ENCODE data around the gene ECD.

The ECD gene

DNA sequence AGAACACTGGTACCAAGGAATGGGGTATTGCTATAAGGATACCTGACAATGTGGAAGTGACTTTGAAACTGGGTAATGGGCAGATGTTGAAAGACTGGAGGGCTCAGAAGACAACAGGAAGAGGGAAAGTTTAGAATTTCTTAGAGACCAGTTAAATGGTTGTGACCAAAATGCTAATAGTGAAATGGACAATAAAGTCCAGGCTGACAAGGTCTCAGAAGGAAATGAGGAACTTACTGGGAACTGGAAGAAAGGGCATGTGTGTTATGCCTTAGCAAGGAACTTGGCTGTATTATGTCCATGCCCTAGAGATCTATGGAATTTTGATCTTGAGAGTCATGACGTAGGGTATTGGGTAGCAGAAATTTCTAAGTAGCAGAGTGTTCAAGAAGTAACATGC is 38.1 kb upstream of the ECD start:
- DNase-seq (ENCODE audit: low read depth, low spot score), result no peak
- Histone ChIP-seq H3K36me3 (ENCODE audit: insufficient read depth, insufficient read length, low read length) (peaks cover 3% of the 10 kb centered on the region), H3K9me3 (ENCODE audit: insufficient read depth, low read length) (peaks cover 31% of the 10 kb centered on the region; the same call in 1 of the 2 replicates), H3K4me1 (ENCODE audit: insufficient read depth, insufficient read length) (no peaks in the 10 kb centered on the region), H3K4me3 (ENCODE audit: insufficient read length, low read depth) (no peak overlapping the region), H3K9ac (ENCODE audit: insufficient read length, low read depth) (no peak overlapping the region), H3K27me3 (ENCODE audit: insufficient read depth, insufficient read length) (no peaks in the 10 kb centered on the region)
- TF ChIP-seq ZNF274 (IDR thresholded peaks at IDR 0.05; ENCODE audit: low read depth, low read length), result no peak
- no peak for TF ChIP-seq YY1 (IDR thresholded peaks at IDR 0.05; ENCODE audit: insufficient read depth, insufficient read length)
- TF ChIP-seq SUZ12 (IDR thresholded peaks at IDR 0.05; ENCODE audit: extremely low read depth, insufficient read depth, insufficient read length), result no peak

DNA sequence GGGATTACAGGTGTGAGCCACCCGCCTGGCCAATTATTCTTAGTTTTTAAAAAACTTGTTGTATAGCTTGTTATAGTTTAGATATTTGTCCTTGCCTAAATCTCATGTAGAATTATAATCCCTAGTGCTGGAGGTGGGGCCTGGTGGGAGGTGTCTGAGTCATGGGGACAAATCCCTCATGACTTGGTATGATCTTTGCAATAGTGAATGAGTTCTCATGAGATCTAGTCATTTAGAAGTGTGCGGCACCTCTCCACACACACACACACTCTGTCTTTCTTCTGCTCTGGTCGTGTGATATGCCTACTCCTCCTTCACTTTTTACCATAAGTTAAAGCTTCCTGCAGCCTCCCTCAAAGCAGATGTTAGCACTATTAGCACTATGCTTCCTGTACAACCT is 37.3 kb upstream of the ECD start:
- Histone ChIP-seq H3K9ac (ENCODE audit: insufficient read length, low read depth) (no peak overlapping the region), H3K9me3 (ENCODE audit: insufficient read depth, low read length) (peaks cover 31% of the 10 kb centered on the region; the same call in 1 of the 2 replicates), H3K27me3 (ENCODE audit: insufficient read depth, insufficient read length) (no peaks in the 10 kb centered on the region), H3K4me3 (ENCODE audit: insufficient read length, low read depth) (no peak overlapping the region), H3K4me1 (ENCODE audit: insufficient read depth, insufficient read length) (no peaks in the 10 kb centered on the region), H3K36me3 (ENCODE audit: insufficient read depth, insufficient read length, low read length) (peaks cover 3% of the 10 kb centered on the region)
- no peak for TF ChIP-seq YY1 (IDR thresholded peaks at IDR 0.05; ENCODE audit: insufficient read depth, insufficient read length)
- TF ChIP-seq SUZ12 (IDR thresholded peaks at IDR 0.05; ENCODE audit: extremely low read depth, insufficient read depth, insufficient read length), result no peak
- no peak for TF ChIP-seq ZNF274 (IDR thresholded peaks at IDR 0.05; ENCODE audit: low read depth, low read length)
- DNase-seq (ENCODE audit: low read depth, low spot score), result no peak

DNA sequence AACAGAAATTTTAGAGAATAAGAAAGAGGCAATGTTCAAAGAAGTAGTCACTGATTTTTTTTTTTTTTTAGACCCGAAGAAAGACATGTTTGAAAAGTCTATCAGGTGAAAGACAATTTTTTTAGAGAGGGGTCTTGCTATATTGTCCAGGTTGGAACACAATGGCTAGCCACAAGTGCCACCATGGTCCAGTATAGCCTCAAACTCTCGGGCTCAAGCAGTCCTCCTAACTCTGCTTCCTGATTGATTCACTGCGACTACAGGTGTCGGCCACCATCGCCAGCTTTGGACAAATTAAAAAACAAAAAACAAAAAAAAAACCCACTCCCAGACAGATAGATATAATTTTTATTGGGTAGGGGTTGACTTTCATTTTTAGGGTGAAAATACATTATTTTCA is 22.4 kb upstream of the ECD start:
- Histone ChIP-seq H3K4me3 (ENCODE audit: insufficient read length, low read depth) (no peak overlapping the region), H3K36me3 (ENCODE audit: insufficient read depth, insufficient read length, low read length) (peaks cover 3% of the 10 kb centered on the region), H3K4me1 (ENCODE audit: insufficient read depth, insufficient read length) (no peaks in the 10 kb centered on the region), H3K27me3 (ENCODE audit: insufficient read depth, insufficient read length) (no peaks in the 10 kb centered on the region), H3K9ac (ENCODE audit: insufficient read length, low read depth) (no peak overlapping the region), H3K9me3 (ENCODE audit: insufficient read depth, low read length) (no peaks in the 10 kb centered on the region)
- no peak for TF ChIP-seq YY1 (IDR thresholded peaks at IDR 0.05; ENCODE audit: insufficient read depth, insufficient read length)
- no peak for TF ChIP-seq SUZ12 (IDR thresholded peaks at IDR 0.05; ENCODE audit: extremely low read depth, insufficient read depth, insufficient read length)
- TF ChIP-seq ZNF274 (IDR thresholded peaks at IDR 0.05; ENCODE audit: low read depth, low read length), result no peak
- DNase-seq (ENCODE audit: low read depth, low spot score), result no peak

DNA sequence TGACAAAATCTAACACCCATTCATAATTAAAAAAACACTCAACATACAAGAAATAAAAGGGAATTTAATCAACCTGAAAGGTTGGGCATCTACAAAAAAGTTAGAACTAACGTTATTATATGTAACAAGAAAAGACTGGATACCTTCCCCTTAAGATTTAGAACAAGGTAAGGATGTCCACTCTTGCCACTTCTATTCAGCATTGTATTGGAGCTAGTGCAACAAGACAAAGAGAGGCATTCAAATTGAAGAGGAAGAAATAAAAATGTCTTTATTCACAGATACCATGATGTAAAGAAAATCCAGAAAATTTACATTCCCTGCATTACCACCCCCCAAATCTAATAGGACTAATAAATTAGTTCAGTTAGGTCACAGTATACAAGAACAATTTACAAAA is 18.5 kb upstream of the ECD start:
- Histone ChIP-seq H3K9me3 (ENCODE audit: insufficient read depth, low read length) (no peaks in the 10 kb centered on the region), H3K9ac (ENCODE audit: insufficient read length, low read depth) (no peak overlapping the region), H3K4me1 (ENCODE audit: insufficient read depth, insufficient read length) (no peaks in the 10 kb centered on the region), H3K4me3 (ENCODE audit: insufficient read length, low read depth) (no peak overlapping the region), H3K36me3 (ENCODE audit: insufficient read depth, insufficient read length, low read length) (no peaks in the 10 kb centered on the region), H3K27me3 (ENCODE audit: insufficient read depth, insufficient read length) (no peaks in the 10 kb centered on the region)
- TF ChIP-seq ZNF274 (IDR thresholded peaks at IDR 0.05; ENCODE audit: low read depth, low read length) (no peak), YY1 (IDR thresholded peaks at IDR 0.05; ENCODE audit: insufficient read depth, insufficient read length) (no peak), SUZ12 (IDR thresholded peaks at IDR 0.05; ENCODE audit: extremely low read depth, insufficient read depth, insufficient read length) (no peak)
- no peak for DNase-seq (ENCODE audit: low read depth, low spot score)

DNA sequence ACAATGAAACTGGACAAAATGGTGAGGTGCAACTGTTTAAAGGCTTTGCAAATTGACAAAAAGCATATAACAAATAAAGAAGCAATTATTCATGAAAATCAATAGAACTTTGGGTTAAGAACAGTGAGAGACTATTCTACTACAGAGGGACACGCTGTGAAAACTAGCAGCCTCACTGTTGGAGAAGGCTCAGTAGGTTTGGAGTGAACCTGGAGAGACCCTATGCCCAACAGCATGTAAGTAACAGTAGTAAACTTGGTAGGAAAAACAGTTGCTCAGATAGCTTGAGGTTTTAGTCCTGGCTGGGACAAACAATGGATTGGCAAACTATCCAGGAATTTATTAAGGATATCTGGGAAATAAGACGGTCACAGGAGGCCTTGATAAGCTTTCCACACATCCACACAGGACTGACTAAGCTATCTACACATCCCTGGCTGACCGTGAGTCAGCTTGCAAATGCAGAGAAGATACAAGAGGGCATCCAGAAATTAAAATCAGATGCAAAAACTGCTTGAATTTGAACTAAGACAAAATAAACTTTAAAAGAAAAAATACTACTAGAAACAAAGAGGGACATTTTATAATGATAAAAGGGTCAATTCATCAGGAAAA is 16.0 kb upstream of the ECD start:
- no peaks in the 10 kb centered on the region for H3K27me3 ChIP-seq (ENCODE audit: insufficient read depth, insufficient read length)
- no peak for DNase-seq (ENCODE audit: low read depth, low spot score)
- H3K9me3 ChIP-seq (ENCODE audit: insufficient read depth, low read length), result no peaks in the 10 kb centered on the region
- H3K9ac ChIP-seq (ENCODE audit: insufficient read length, low read depth), result no peak overlapping the region
- H3K4me1 ChIP-seq (ENCODE audit: insufficient read depth, insufficient read length), result no peaks in the 10 kb centered on the region
- H3K36me3 ChIP-seq (ENCODE audit: insufficient read depth, insufficient read length, low read length), result peaks cover 4% of the 10 kb centered on the region
- H3K4me3 ChIP-seq (ENCODE audit: insufficient read length, low read depth), result no peak overlapping the region
- TF ChIP-seq ZNF274 (IDR thresholded peaks at IDR 0.05; ENCODE audit: low read depth, low read length) (no peak), YY1 (IDR thresholded peaks at IDR 0.05; ENCODE audit: insufficient read depth, insufficient read length) (no peak), SUZ12 (IDR thresholded peaks at IDR 0.05; ENCODE audit: extremely low read depth, insufficient read depth, insufficient read length) (no peak)

DNA sequence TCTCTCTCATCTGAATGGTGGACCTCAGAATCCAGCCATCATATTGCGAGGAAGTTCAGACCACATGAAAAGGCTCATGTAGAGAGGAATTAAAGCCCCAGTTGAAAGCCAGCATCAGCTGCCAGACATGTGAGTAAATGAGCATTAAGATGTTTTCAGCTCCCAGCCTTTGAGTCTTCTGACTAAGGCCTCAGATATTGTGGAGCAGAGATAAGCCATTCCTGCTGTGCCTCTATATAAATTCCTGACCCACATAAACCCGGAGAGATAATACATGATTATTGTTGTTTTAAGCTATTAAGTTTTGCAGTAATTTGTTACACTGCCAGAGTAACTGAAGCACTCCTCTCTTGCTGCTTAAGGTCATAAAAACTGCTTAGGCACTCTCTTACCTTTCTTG is 14.8 kb upstream of the ECD start:
- no peaks in the 10 kb centered on the region for H3K4me1 ChIP-seq (ENCODE audit: insufficient read depth, insufficient read length)
- H3K9ac ChIP-seq (ENCODE audit: insufficient read length, low read depth), result no peak overlapping the region
- no peak overlapping the region for H3K4me3 ChIP-seq (ENCODE audit: insufficient read length, low read depth)
- DNase-seq (ENCODE audit: low read depth, low spot score), result no peak
- H3K36me3 ChIP-seq (ENCODE audit: insufficient read depth, insufficient read length, low read length), result peaks cover 4% of the 10 kb centered on the region
- H3K27me3 ChIP-seq (ENCODE audit: insufficient read depth, insufficient read length), result no peaks in the 10 kb centered on the region
- no peaks in the 10 kb centered on the region for H3K9me3 ChIP-seq (ENCODE audit: insufficient read depth, low read length)
- no peak for TF ChIP-seq SUZ12 (IDR thresholded peaks at IDR 0.05; ENCODE audit: extremely low read depth, insufficient read depth, insufficient read length)
- TF ChIP-seq YY1 (IDR thresholded peaks at IDR 0.05; ENCODE audit: insufficient read depth, insufficient read length), result no peak
- no peak for TF ChIP-seq ZNF274 (IDR thresholded peaks at IDR 0.05; ENCODE audit: low read depth, low read length)

DNA sequence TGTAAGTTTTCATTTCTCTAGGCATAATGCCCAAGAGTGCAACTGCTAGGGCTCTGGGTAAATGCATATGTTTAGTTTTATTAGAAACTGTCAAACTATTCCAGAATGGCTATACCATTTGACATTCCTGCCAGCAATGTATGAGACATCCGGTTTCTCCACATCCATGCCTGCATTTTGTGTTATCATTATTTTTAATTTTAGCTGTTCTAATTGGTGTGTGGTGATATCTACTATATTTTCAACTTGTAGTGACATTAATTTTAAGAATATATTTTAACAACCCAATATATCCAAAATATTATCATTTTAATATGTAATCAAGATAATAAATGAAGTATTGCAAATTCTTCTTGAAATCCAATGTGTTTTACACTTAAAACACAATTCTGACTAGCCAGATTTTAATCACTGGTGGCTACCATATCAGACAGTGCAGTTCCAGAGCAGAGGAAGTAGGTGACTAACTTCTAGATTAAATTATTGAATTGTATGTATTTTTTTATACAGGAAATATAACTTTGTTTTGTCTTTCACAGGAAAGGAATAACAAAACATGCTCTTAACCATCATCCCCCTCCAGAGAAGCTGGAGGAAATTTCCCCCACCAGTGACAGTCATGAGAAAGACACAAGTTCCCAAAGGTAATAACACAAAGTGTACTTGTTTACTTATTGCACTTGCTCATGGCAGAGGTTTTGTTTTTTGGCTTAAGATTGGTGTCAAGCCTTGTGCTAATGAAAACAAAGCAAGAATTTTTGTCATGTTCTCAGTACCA is 6.5 kb upstream of the ECD start:
- no peak for DNase-seq (ENCODE audit: low read depth, low spot score)
- no peak for TF ChIP-seq YY1 (IDR thresholded peaks at IDR 0.05; ENCODE audit: insufficient read depth, insufficient read length)
- TF ChIP-seq ZNF274 (IDR thresholded peaks at IDR 0.05; ENCODE audit: low read depth, low read length), result no peak
- no peak for TF ChIP-seq SUZ12 (IDR thresholded peaks at IDR 0.05; ENCODE audit: extremely low read depth, insufficient read depth, insufficient read length)
- Histone ChIP-seq H3K4me3 (ENCODE audit: insufficient read length, low read depth) (no peak overlapping the region), H3K27me3 (ENCODE audit: insufficient read depth, insufficient read length) (no peaks in the 10 kb centered on the region), H3K36me3 (ENCODE audit: insufficient read depth, insufficient read length, low read length) (peaks cover 7% of the 10 kb centered on the region), H3K9me3 (ENCODE audit: insufficient read depth, low read length) (no peaks in the 10 kb centered on the region), H3K4me1 (ENCODE audit: insufficient read depth, insufficient read length) (no peaks in the 10 kb centered on the region), H3K9ac (ENCODE audit: insufficient read length, low read depth) (no peak overlapping the region)

Measured in NT2/D1 (cell line).